GM10266 (cell line): Measurements from ENCODE around the gene CACNG6.

ENCODE experiments used
- DNase-seq: peaks from one replicate; pipeline ENCODE4 v3.0.0; 2012; ENCODE audit errors: extremely low spot score
- CTCF ChIP-seq: IDR thresholded peaks from 2 replicates; pipeline ENCODE4 v1.5.1; 2012; ENCODE audit warnings: mild to moderate bottlenecking, low read depth; ENCODE audit not compliant: control insufficient read depth, insufficient read depth; ENCODE audit errors: missing control alignments

The CACNG6 gene

GRCh38 chr19:53982611-53983010 lies 8.8 kb upstream of the CACNG6 start:
- TF ChIP-seq CTCF: no peak
- no peak for DNase-seq

- TF ChIP-seq CTCF: no peak
- no peak for DNase-seq
Measured at GRCh38 chr19:53983457-53984289, 7.8 kb upstream of the CACNG6 start.

GRCh38 chr19:53985863-53986262 lies 5.6 kb upstream of the CACNG6 start:
- TF ChIP-seq CTCF: no peak
- no peak for DNase-seq

- TF ChIP-seq CTCF: no peak
- no peak for DNase-seq
Measured at GRCh38 chr19:53988981-53989380, 2.5 kb upstream of the CACNG6 start.

GRCh38 chr19:53989600-53990533 lies 1.6 kb upstream of the CACNG6 start:
- TF ChIP-seq CTCF: no peak
- DNase-seq: no peak

- no peak for TF ChIP-seq CTCF
- DNase-seq: no peak
Measured at GRCh38 chr19:53992211-53992610, 774 bp downstream of the CACNG6 start.
